ENCODE results near the gene NATD1. TPM values are rescaled to one million over a fixed set of nuclear protein-coding genes. Genes with fewer than 3 reads are reported as not detected.
A peak's percentile ranks its signal among the peaks of the same experiment; 100 is the strongest.
"Not testable (repeated sequence)": the region's sequence is repeated elsewhere in the genome, so short reads cannot be mapped to it uniquely, and the experiment has no call there.

The NATD1 gene
- total RNA-seq, 2 donors from 2014 or later = 8.6 to 19.4 TPM

DNA sequence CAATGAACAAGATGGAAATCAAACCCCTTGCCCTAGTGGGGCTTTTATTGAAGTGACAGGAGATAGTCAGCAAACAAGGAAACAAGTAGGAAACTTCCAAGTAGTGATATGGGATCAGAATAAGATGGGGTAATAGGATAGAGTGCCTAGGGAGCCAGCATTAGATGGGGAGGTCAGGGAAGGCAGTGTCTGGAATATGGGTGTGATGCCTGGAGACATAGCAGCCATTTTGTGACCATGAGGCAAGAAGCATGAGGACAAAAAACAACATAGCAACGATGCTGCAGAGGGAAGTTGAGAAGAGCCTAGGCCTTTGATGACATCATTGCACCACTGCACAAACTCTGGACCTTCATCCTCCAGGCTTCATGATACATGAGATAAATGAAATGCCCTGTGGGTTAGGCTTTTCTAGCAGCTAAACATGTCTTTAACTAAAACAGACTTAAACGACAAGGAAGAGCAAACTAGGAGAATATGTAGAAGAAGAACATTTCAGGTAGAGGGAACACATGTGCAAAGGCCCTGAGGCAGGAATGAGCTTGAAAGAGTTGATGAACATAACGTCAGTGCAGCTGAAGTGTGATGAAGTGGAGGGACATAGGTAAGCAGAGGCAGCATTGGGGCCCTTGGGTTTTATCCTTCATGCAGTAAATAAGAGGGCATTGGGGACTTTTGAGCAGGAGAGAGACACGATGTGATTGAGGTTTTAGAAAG, 21.0 kb downstream of the NATD1 start:
- ATAC-seq = no peak
- DNase-seq = no peak
- intact Hi-C loops (cut with DNase I) = no loop called here

GRCh38 chr17:21231533-21231932, 21.7 kb downstream of the NATD1 start:
- DNase-seq (no peak), ATAC-seq (no peak)
- intact Hi-C loops (cut with DNase I) = no loop called here

GRCh38 chr17:21228845-21229244, 24.4 kb downstream of the NATD1 start:
- ATAC-seq (no peak), DNase-seq (no peak)
- intact Hi-C loops (cut with DNase I) = no loop called here

DNA sequence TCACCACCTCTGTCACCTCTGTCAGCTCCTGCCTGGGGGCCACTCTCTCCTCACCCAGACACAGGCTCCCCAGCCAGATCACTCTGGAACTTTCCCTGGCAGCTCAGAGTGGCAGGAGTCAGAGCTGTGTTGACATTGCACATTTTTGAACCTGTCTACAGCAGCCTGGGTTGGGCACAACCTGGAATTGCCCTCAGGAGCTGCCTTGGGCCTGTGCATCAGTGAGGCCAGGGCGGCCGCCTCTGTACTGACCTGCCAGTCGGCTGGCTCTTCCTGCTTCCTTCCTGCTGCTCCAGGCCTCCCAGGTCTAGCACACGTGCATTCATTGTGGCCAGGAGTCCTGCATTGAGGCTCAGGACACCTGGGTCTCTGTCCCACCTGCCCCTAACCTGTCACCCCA, 25.1 kb downstream of the NATD1 start:
- DNase-seq = no peak
- intact Hi-C loops (cut with DNase I) = no loop called here
- ATAC-seq = no peak

- ATAC-seq; DNase-seq; intact Hi-C loops (cut with DNase I): not testable (repeated sequence)
Measured at GRCh38 chr17:21227277-21227676, 25.9 kb downstream of the NATD1 start.

GRCh38 chr17:21223086-21223485, 30.1 kb downstream of the NATD1 start:
- intact Hi-C loops (cut with DNase I) = no loop called here
- ATAC-seq (no peak), DNase-seq (no peak)

- DNase-seq = no peak
- no peak for ATAC-seq
- intact Hi-C loops (cut with DNase I) = no loop called here
Measured at GRCh38 chr17:21218831-21219380, 34.3 kb downstream of the NATD1 start.

GRCh38 chr17:21218101-21218500, 35.1 kb downstream of the NATD1 start:
- ATAC-seq (no peak), DNase-seq (no peak)
- intact Hi-C loops (cut with DNase I) = no loop called here

GRCh38 chr17:21217346-21217745, 35.9 kb downstream of the NATD1 start:
- no peak for ATAC-seq

DNA sequence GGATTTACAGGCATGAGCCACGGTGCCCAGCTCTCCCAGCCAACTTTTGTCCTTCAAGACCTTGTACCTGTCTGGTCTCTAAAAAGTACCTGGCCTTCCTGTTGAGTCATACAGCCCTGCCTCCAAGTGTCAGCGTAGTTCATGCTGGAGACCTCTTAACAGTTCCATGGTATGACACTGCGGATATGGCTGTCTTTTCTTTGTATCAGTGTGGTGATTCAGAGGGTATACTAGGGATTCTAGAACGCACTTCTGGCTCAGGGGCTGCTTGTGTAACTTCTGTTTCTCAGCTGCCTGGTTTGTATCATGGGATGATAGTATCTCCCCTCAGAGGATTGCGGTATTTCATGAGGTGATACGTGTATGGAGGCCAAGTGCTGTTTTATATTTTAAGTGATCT, 37.3 kb downstream of the NATD1 start:
- no peak for ATAC-seq
- no peak for DNase-seq
- intact Hi-C loops (cut with DNase I) = no loop called here

More at GRCh38 chr17:21217346-21217745, 35.9 kb downstream of the NATD1 start:
- intact Hi-C loops (cut with DNase I) = no loop called here
- DNase-seq = no peak

DNA sequence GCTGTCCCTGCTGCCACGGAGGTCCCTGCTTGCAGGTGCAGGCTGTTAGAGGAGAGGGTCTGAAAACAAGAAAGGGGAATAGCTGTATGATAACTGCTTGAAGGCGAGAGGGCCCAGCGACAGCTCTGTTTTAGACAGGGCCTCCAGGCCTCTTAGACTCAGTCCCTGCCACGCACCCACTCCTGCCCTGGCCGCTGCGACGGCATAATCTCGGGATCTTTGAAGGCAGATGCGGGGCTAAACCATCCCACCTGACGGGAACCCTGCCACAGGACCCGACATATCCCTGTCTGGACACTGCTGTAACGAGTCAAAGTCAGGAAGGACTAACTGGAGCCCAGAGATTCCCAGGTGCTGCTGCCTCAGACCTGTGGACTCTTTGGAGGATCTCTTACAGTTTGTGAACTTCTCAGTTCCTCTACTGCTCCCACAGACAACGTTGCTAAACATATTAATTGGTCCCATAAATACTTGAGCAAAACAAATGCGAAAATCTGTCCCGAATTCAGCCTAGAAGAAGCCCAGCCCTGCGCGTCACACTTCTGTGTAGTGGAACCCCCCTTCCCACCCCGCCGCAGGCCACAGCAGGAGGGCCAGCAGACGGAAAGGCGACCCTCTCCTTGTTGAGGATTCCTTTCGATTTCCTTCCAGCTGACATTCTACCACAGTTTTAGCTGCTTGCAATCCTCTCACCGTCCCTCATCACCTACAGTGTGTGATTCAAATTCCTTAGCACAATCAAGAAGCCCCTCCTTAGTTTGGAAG, 38.3 kb downstream of the NATD1 start:
- ATAC-seq = peak; percentile 5 to 9
- DNase-seq = no peak
- intact Hi-C loops (cut with DNase I) = loop anchor here in 1 of 2 donors (5.0 kb wide), 2 partner anchors 48 to 88 kb away; partner anchors contain the start of gene DHRS7B

GRCh38 chr17:21214015-21214776, 39.0 kb downstream of the NATD1 start, which contains the start of gene TMEM11:
TSS of gene TMEM11 (minus strand) at chr17:21214161. CDS start at chr17:21214152, 9 bp downstream.
- intact Hi-C loops (cut with DNase I) = loop anchor here in 1 of 2 donors (5.0 kb wide), 2 partner anchors 47 to 87 kb away; partner anchors contain the start of gene DHRS7B
- peak; percentile 97 for ATAC-seq
- DNase-seq = peak; percentile 98

- ATAC-seq (peak; percentile 12 to 56), DNase-seq (peak; percentile 70)
- intact Hi-C loops (cut with DNase I) = loop anchor here in 1 of 2 donors (5.0 kb wide), 2 partner anchors 46 to 86 kb away; partner anchors contain the start of gene DHRS7B
Measured at GRCh38 chr17:21213638-21214014, 39.6 kb downstream of the NATD1 start.

GRCh38 chr17:21212826-21213637, 40.2 kb downstream of the NATD1 start:
- no peak for ATAC-seq
- intact Hi-C loops (cut with DNase I) = loop anchor here in 1 of 2 donors (5.0 kb wide), 2 partner anchors 46 to 86 kb away; partner anchors contain the start of gene DHRS7B
- DNase-seq = no peak

DNA sequence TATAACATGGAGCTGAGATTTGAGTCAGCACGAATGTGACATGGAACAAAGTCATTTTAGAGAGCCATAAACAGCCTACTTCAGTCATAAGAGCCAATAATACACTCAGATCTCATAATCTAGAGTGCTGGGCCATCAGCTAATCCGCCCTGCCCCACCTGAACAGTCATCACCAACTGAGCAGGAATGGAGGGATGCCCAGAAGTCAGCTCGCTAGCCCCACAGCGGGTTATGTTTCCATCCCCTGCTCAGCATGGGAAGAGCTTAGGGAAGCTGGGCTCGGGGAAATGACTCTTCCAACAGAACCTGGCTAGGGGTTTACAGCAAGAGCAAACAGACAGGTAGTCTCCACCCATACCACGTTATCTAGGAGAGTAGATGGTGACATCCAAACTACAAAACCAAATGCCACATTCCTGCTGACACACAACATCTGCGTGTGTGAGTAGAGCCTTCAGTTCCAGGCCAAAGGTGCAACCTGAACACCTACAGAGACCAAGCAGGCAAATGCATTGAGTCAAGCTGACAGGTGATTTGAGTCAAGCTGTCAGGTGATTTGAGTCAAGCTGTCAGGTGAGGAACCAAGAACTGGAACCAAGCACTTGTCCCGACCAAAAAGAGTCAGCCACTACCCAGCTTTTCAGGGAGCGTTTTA, 41.3 kb downstream of the NATD1 start:
- intact Hi-C loops (cut with DNase I) = loop anchor here in 1 of 2 donors (5.0 kb wide), 2 partner anchors 45 to 85 kb away; partner anchors contain the start of gene DHRS7B
- ATAC-seq (no peak), DNase-seq (no peak)

GRCh38 chr17:21210411-21211076, 42.7 kb downstream of the NATD1 start:
- no peak for DNase-seq
- ATAC-seq = no peak
- intact Hi-C loops (cut with DNase I) = loop anchor here in 1 of 2 donors (5.0 kb wide), 2 partner anchors 43 to 83 kb away; partner anchors contain the start of gene DHRS7B

Measured in left cardiac atrium (tissue), 4 donors.